T-helper 1 cell treated with Interleukin-12 subunit alpha and Interleukin-12 subunit beta and Interleukin-4 antibody, amounts not matched to agents 30 ng/mL and 1 ng/mL, for 36 hours (primary cell): Measurements from ENCODE around the gene E2F2. TPM values are rescaled to one million over a fixed set of nuclear protein-coding genes. Genes with fewer than 3 reads are reported as not detected.
"Not testable (repeated sequence)": the region's sequence is repeated elsewhere in the genome, so short reads cannot be mapped to it uniquely, and the experiment has no call there.

Experiments
- intact Hi-C: fragments of 100-400 bp; cut with micrococcal nuclease; formaldehyde crosslinking; loops from one replicate; pipeline ENCODE4 v1.15.1; 2024
- total RNA-seq: library from RNA; stranded (reverse); gene quantifications from 2 replicates; pipeline ENCODE4 v1.2.3, GENCODE V29; 2022

The E2F2 gene
- total RNA-seq, 1 donor from 2014 or later, result 72.5 TPM

GRCh38 chr1:23496490-23497181 lies 34.4 kb downstream of the E2F2 start:
- intact Hi-C loops, result loop anchor here (1.0 kb wide), 4 partner anchors 32 to 141 kb away; no protein-coding TSS in a partner anchor

GRCh38 chr1:23494836-23495235 lies 36.2 kb downstream of the E2F2 start:
- intact Hi-C loops, result not testable (repeated sequence)

- intact Hi-C loops, result not testable (repeated sequence)
Measured at GRCh38 chr1:23492776-23493175, 38.3 kb downstream of the E2F2 start.

GRCh38 chr1:23492132-23492720 lies 38.8 kb downstream of the E2F2 start:
- intact Hi-C loops, result no loop called here

GRCh38 chr1:23489842-23490241 lies 41.2 kb downstream of the E2F2 start:
- intact Hi-C loops, result no loop called here

GRCh38 chr1:23485002-23485332 lies 46.1 kb downstream of the E2F2 start:
- intact Hi-C loops, result loop anchor here (2.0 kb wide), 1 partner anchor 140 kb away; the partner anchor contains the start of gene HNRNPR

GRCh38 chr1:23484253-23485001 lies 46.6 kb downstream of the E2F2 start:
- intact Hi-C loops, result loop anchor here (1.0 to 2.0 kb wide), 6 partner anchors 44 to 153 kb away; partner anchors contain the start of genes HNRNPR, ID3 and ZNF436

GRCh38 chr1:23483321-23484252 lies 47.4 kb downstream of the E2F2 start, which contains the start of gene ASAP3:
Gene ASAP3, minus strand, starts transcription at chr1:23484179. Its CDS starts 46 bp downstream, at chr1:23484133.
- intact Hi-C loops, result loop anchor here (1.0 to 2.0 kb wide), 6 partner anchors 45 to 154 kb away; partner anchors contain the start of genes HNRNPR, ID3 and ZNF436

- intact Hi-C loops, result no loop called here
Measured at GRCh38 chr1:23481904-23482303, 49.1 kb downstream of the E2F2 start.

- intact Hi-C loops, result no loop called here
Measured at GRCh38 chr1:23481026-23481597, 49.9 kb downstream of the E2F2 start.

- intact Hi-C loops, result no loop called here
Measured at GRCh38 chr1:23480187-23481025, 50.6 kb downstream of the E2F2 start.

- intact Hi-C loops, result no loop called here
Measured at GRCh38 chr1:23479666-23479941, 51.4 kb downstream of the E2F2 start.

- intact Hi-C loops, result no loop called here
Measured at GRCh38 chr1:23478896-23479665, 52.0 kb downstream of the E2F2 start.

- intact Hi-C loops, result no loop called here
Measured at GRCh38 chr1:23477359-23478144, 53.5 kb downstream of the E2F2 start.

GRCh38 chr1:23475641-23476040 lies 55.4 kb downstream of the E2F2 start:
- intact Hi-C loops, result no loop called here

GRCh38 chr1:23475134-23475628 lies 55.9 kb downstream of the E2F2 start:
- intact Hi-C loops, result no loop called here

- intact Hi-C loops, result no loop called here
Measured at GRCh38 chr1:23473037-23473800, 57.8 kb downstream of the E2F2 start.
